Liver (tissue), 9 donors: ENCODE data around the gene OTOG. TPM values are rescaled to one million over a fixed set of nuclear protein-coding genes. Genes with fewer than 3 reads are reported as not detected.

ENCODE experiments used
- DNase-seq: peaks from one replicate; pipeline ENCODE4 v3.0.0-alpha.2; 2017; ENCODE audit warnings: low spot score
- H3K27ac ChIP-seq, 2 donors: one replicate each; pipeline ENCODE4 v1.7.0; 2013; ENCODE audit warnings: inconsistent platforms in 2 of 2, low read length in 2 of 2, control low read depth in 1 of 2, low read depth in 1 of 2, mild to moderate bottlenecking in 1 of 2
- H3K27me3 ChIP-seq, 4 donors: one replicate each; pipeline versions ENCODE4 v1.6.1 to v1.7.0; 2013; ENCODE audit warnings: low read length in 3 of 4, inconsistent platforms in 1 of 4, mild to moderate bottlenecking in 1 of 4, moderate library complexity in 1 of 4; ENCODE audit not compliant: control insufficient read depth in 4 of 4, insufficient read depth in 4 of 4
- H3K36me3 ChIP-seq, 4 donors: one replicate each; pipeline versions ENCODE4 v1.6.1 to v1.7.0; 2013; ENCODE audit warnings: low read length in 3 of 4, mild to moderate bottlenecking in 3 of 4, low read depth in 1 of 4, moderate library complexity in 1 of 4; ENCODE audit not compliant: control insufficient read depth in 4 of 4, insufficient read depth in 3 of 4
- H3K4me1 ChIP-seq, 4 donors: one replicate each; pipeline versions ENCODE4 v1.6.1 to v1.7.0; 2013; ENCODE audit warnings: low read length in 3 of 4, mild to moderate bottlenecking in 3 of 4, moderate library complexity in 1 of 4; ENCODE audit not compliant: control insufficient read depth in 4 of 4, insufficient read depth in 4 of 4
- H3K4me3 ChIP-seq, 3 donors: one replicate each; pipeline versions ENCODE4 v1.6.1 to v1.7.0; 2013; ENCODE audit warnings: low read length in 3 of 3, control low read depth in 1 of 3, low read depth in 1 of 3, mild to moderate bottlenecking in 1 of 3
- H3K9ac ChIP-seq, 2 donors: one replicate each; pipeline ENCODE4 v1.7.0; 2013; ENCODE audit warnings: low read length in 2 of 2, mild to moderate bottlenecking in 2 of 2, moderate library complexity in 2 of 2, control low read depth in 1 of 2, low read depth in 1 of 2
- H3K9me3 ChIP-seq, 4 donors: one replicate each; pipeline versions ENCODE4 v1.6.1 to v1.7.0; 2013; ENCODE audit warnings: low read length in 3 of 4; ENCODE audit not compliant: control insufficient read depth in 4 of 4
- EGR1 ChIP-seq, 2 donors: IDR thresholded peaks; 2 replicates each; pipeline ENCODE4 v1.6.1; 2016 to 2018; ENCODE audit warnings: antibody characterized with exemption in 2 of 2, low read depth in 2 of 2
- FOXA1 ChIP-seq: IDR thresholded peaks from 2 replicates; pipeline ENCODE4 v1.6.1; 2016; ENCODE audit warnings: antibody characterized with exemption
- FOXA2 ChIP-seq: IDR thresholded peaks from 2 replicates; pipeline ENCODE4 v1.6.1; 2016; ENCODE audit warnings: antibody characterized with exemption
- GABPA ChIP-seq, 2 donors: IDR thresholded peaks in 1 of 2; conservative IDR thresholded peaks in 1 of 2; 2 replicates each; pipeline ENCODE4 v1.6.1; 2016; ENCODE audit warnings: antibody characterized with exemption in 2 of 2, mild to moderate bottlenecking in 1 of 2, moderate library complexity in 1 of 2
- HNF4A ChIP-seq, 2 donors: conservative IDR thresholded peaks; 2 replicates each; pipeline ENCODE4 v1.6.1; 2016; ENCODE audit warnings: antibody characterized with exemption in 2 of 2, mild to moderate bottlenecking in 2 of 2
- HNF4G ChIP-seq: IDR thresholded peaks from 2 replicates; pipeline ENCODE4 v1.6.1; 2016; ENCODE audit warnings: antibody characterized with exemption
- JUND ChIP-seq, 2 donors: IDR thresholded peaks; 2 replicates each; pipeline ENCODE4 v1.6.1; 2016; ENCODE audit warnings: antibody characterized with exemption in 2 of 2
- NR2F2 ChIP-seq: IDR thresholded peaks from 2 replicates; pipeline ENCODE4 v1.6.1; 2016; ENCODE audit warnings: antibody characterized with exemption
- RAD21 ChIP-seq, 2 donors: IDR thresholded peaks; 2 replicates each; pipeline ENCODE4 v1.6.1; 2016; ENCODE audit warnings: antibody characterized with exemption in 2 of 2, mild to moderate bottlenecking in 2 of 2
- RXRA ChIP-seq, 2 donors: IDR thresholded peaks; 2 replicates each; pipeline ENCODE4 v1.6.1; 2017 to 2018; ENCODE audit warnings: antibody characterized with exemption in 2 of 2, mild to moderate bottlenecking in 1 of 2
- SP1 ChIP-seq: IDR thresholded peaks from 2 replicates; pipeline ENCODE4 v1.6.1; 2018; ENCODE audit warnings: antibody characterized with exemption, mild to moderate bottlenecking
- TAF1 ChIP-seq: conservative IDR thresholded peaks from 2 replicates; pipeline ENCODE4 v1.6.1; 2016; ENCODE audit warnings: antibody characterized with exemption, mild to moderate bottlenecking
- YY1 ChIP-seq: IDR thresholded peaks from 2 replicates; pipeline ENCODE4 v1.6.1; 2016; ENCODE audit warnings: antibody characterized with exemption, mild to moderate bottlenecking
- WGBS: extraction: QIAGEN DNeasy Blood & Tissue Kit; methylation state at CpG from one replicate; pipeline ENCODE4 v1.1.7; 2013; 5-methylcytosine and 5-hydroxymethylcytosine counted together
- polyA plus RNA-seq, 2 donors: library from polyadenylated mRNA; stranded (reverse) in 1 of 2; unstranded in 1 of 2; fragments of 200-250 nt in 1 of 2; fragments of >200 nt in 1 of 2; fragmentation: Nextera tagmentation in 1 of 2; extraction: Ambion mirVana in 1 of 2; gene quantifications; one replicate each; pipeline versions ENCODE4 v1.2.1 to v1.2.3, GENCODE V29; 2013 to 2015
- total RNA-seq, 2 donors: library from RNA; depleted of rRNA; stranded (reverse); fragments of >200 nt; gene quantifications; one replicate each; pipeline ENCODE4 v1.2.3, GENCODE V29; 2014
- TF ChIP-seq, protein P1 (sequence below): fragments of 150-350 bp; IDR thresholded peaks from 2 replicates; pipeline ENCODE4 v1.5.1; 2017; ENCODE audit warnings: improper control_type of control experiment, low read depth, low read length; ENCODE audit not compliant: missing input control
- TF ChIP-seq, protein P2 (sequence below): IDR thresholded peaks from 2 replicates; pipeline ENCODE4 v1.6.1; 2016; ENCODE audit warnings: antibody characterized with exemption
- TF ChIP-seq, protein P3 (sequence below): IDR thresholded peaks from 2 replicates; pipeline ENCODE4 v1.6.1; 2016; ENCODE audit warnings: antibody characterized with exemption, mild to moderate bottlenecking
- TF ChIP-seq, protein P4 (sequence below): IDR thresholded peaks from 2 replicates; pipeline ENCODE4 v1.6.1; 2016; ENCODE audit warnings: antibody characterized with exemption
- donor health status: healthy.
- donor health status: healthy.
- donor health status: healthy.
- donor health status: healthy.
- donor health status: healthy.

Gene OTOG
- total and polyA plus RNA-seq, 4 donors: not detected

DNA sequence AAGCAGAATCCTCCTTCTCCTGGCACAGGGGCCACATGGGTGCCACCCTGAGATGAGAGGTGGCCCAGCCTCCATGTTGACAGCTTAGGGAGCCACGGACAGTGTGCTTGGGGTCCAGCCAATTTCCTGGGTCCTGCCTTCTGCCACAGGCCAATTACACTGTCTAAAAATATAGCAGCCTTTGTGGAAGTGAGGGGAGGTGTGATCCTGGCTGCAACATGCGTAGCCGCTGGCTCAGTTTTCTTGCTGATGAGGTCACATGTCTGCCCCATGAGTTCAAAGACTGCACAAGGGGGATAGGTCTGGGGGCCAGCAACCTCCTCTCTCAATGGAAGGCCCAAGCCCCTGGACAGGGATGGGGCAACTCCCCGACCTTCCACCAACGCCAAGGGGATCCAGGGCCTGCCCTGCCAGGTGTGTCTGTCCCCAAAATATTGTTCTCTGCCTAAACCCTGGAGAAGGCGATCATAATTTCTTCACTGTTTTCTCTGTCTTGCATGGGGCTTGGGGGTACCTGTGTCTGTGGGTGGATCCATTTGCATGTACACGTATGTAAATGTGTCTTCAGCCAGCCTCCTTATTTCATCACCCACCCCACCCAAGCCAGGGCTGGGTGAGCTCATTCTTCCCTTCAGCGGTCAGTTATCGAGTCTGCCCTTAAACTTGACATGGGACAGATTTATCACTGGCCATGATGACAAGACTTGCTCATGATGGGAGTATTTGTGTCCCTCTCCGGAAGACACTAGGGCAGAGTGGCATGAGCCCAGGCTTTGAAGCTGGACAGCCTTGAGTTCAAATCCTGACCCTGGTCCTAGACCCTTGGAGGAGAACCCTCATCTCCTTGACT lies 59.4 kb downstream of the OTOG start:
- no peaks in the 10 kb centered on the region for H3K27me3 ChIP-seq
- 70% methylated on average over 10 of the region's 10 CpGs for WGBS
- no peak overlapping the region for H3K9ac ChIP-seq
- H3K27ac ChIP-seq: no peak overlapping the region
- H3K4me1 ChIP-seq: no peaks in the 10 kb centered on the region
- no peaks in the 10 kb centered on the region for H3K36me3 ChIP-seq
- no peak overlapping the region for H3K4me3 ChIP-seq
- peak; percentile 30 for DNase-seq
- no peaks in the 10 kb centered on the region for H3K9me3 ChIP-seq
- TF ChIP-seq SP1 (no peak), GABPA (IDR thresholded peaks at IDR 0.05 in 1 of 2, conservative IDR thresholded peaks at IDR 0.05 in 1 of 2) (no peak), RAD21 (IDR thresholded peaks at IDR 0.05) (no peak), NR2F2 (no peak), RXRA (IDR thresholded peaks at IDR 0.05) (no peak), JUND (IDR thresholded peaks at IDR 0.05) (no peak), TAF1 (no peak), HNF4A (conservative IDR thresholded peaks at IDR 0.05) (no peak), YY1 (no peak), HNF4G (no peak), FOXA1 (no peak), EGR1 (IDR thresholded peaks at IDR 0.05; ENCODE audit: low read depth in 2 of 2) (no peak), FOXA2 (no peak)
- TF ChIP-seq, protein P1, sequence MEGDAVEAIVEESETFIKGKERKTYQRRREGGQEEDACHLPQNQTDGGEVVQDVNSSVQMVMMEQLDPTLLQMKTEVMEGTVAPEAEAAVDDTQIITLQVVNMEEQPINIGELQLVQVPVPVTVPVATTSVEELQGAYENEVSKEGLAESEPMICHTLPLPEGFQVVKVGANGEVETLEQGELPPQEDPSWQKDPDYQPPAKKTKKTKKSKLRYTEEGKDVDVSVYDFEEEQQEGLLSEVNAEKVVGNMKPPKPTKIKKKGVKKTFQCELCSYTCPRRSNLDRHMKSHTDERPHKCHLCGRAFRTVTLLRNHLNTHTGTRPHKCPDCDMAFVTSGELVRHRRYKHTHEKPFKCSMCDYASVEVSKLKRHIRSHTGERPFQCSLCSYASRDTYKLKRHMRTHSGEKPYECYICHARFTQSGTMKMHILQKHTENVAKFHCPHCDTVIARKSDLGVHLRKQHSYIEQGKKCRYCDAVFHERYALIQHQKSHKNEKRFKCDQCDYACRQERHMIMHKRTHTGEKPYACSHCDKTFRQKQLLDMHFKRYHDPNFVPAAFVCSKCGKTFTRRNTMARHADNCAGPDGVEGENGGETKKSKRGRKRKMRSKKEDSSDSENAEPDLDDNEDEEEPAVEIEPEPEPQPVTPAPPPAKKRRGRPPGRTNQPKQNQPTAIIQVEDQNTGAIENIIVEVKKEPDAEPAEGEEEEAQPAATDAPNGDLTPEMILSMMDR: no peak
- TF ChIP-seq, protein P2, sequence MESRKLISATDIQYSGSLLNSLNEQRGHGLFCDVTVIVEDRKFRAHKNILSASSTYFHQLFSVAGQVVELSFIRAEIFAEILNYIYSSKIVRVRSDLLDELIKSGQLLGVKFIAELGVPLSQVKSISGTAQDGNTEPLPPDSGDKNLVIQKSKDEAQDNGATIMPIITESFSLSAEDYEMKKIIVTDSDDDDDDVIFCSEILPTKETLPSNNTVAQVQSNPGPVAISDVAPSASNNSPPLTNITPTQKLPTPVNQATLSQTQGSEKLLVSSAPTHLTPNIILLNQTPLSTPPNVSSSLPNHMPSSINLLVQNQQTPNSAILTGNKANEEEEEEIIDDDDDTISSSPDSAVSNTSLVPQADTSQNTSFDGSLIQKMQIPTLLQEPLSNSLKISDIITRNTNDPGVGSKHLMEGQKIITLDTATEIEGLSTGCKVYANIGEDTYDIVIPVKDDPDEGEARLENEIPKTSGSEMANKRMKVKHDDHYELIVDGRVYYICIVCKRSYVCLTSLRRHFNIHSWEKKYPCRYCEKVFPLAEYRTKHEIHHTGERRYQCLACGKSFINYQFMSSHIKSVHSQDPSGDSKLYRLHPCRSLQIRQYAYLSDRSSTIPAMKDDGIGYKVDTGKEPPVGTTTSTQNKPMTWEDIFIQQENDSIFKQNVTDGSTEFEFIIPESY: no peak
- TF ChIP-seq, protein P3, sequence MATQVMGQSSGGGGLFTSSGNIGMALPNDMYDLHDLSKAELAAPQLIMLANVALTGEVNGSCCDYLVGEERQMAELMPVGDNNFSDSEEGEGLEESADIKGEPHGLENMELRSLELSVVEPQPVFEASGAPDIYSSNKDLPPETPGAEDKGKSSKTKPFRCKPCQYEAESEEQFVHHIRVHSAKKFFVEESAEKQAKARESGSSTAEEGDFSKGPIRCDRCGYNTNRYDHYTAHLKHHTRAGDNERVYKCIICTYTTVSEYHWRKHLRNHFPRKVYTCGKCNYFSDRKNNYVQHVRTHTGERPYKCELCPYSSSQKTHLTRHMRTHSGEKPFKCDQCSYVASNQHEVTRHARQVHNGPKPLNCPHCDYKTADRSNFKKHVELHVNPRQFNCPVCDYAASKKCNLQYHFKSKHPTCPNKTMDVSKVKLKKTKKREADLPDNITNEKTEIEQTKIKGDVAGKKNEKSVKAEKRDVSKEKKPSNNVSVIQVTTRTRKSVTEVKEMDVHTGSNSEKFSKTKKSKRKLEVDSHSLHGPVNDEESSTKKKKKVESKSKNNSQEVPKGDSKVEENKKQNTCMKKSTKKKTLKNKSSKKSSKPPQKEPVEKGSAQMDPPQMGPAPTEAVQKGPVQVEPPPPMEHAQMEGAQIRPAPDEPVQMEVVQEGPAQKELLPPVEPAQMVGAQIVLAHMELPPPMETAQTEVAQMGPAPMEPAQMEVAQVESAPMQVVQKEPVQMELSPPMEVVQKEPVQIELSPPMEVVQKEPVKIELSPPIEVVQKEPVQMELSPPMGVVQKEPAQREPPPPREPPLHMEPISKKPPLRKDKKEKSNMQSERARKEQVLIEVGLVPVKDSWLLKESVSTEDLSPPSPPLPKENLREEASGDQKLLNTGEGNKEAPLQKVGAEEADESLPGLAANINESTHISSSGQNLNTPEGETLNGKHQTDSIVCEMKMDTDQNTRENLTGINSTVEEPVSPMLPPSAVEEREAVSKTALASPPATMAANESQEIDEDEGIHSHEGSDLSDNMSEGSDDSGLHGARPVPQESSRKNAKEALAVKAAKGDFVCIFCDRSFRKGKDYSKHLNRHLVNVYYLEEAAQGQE: no peak
- TF ChIP-seq, protein P4, sequence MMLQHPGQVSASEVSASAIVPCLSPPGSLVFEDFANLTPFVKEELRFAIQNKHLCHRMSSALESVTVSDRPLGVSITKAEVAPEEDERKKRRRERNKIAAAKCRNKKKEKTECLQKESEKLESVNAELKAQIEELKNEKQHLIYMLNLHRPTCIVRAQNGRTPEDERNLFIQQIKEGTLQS: no peak
